GM19397 (cell line): ENCODE measurements around the gene PTPN9.
"Not testable (repeated sequence)": the region's sequence is repeated elsewhere in the genome, so short reads cannot be mapped to it uniquely, and the experiment has no call there.

ENCODE experiments used
- ATAC-seq: cut with Tn5 transposase; IDR thresholded peaks from one replicate; pipeline ENCODE4 v1.9.1; 2021; ENCODE audit warnings: mild to moderate bottlenecking, moderate library complexity; ENCODE audit not compliant: unreplicated experiment

The PTPN9 gene

DNA sequence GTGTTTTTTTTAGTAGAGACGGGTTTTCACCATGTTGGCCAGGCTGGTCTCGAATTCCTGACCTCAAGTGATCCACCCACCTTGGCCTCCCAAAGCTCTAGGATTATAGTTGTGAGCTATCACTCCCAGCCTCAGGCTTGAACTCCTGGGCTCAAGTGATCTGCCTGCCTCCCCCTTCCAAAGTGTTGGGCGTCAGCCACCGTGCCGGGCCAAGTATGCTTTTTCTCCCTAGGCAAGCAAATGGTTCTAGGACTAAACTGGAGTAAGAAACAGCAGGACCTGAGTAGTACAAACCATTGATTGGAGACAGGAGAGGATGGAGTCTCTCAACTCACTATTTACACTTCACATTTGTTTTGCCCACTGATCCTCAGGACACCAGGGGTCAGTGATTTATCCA is 4.6 kb upstream of the PTPN9 start:
- no peak for ATAC-seq

DNA sequence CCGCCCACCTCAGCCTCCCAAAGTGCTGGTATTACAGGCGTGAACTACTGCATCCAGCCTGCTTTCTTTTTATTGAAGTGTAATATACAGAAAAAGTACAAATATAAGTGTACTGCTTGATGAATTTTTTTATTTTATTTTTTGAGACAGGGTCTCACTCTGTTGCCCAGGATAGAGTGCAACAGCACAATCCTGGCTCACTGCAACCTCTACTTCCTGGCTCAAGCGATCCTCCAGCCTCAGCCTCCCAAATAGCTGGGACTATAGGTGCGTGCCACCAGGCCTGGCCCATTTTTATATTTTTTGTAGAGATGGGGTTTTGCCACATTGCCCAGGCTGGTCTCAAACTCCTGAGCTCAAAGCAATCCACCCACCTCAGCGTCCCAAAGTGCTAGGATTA is 3.8 kb upstream of the PTPN9 start:
- ATAC-seq = not testable (repeated sequence)

DNA sequence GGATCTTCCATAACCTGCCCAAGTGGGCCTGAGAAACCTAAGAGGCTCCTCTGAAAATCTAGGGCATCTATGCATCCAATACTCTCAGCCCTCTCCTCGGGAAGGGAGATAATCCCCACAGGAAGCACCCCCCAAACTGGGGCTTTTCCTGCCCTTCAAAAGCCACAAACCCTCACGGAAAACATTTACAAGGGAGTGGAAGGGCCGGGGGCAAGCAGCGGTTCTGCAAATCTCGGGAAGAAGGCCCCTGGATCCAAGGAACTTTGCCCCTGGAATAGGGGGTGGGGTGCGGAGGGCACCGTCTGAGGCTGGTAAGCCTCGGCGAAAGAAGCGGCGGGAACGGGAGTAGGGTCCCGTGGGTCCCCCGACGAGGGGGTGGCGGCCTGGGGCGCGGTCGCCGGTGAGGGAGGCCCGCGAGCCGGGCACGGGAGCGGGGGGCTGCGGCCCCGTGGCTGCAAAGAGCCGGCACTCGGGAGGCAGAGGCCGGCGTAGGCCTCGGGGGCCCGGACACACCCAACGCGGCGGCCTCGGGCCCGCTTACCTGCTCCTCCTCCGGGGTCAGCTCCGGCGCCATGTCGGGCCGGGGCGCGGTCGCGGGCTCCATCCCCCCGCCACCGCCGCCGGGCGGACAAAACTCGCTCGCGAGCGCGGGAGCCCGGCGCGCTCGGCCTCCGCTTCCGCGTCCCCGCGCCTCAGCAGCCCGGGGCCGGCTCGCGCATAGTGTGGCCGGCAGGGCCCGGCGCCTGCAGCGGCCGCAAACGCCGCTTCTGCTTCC is 755 bp downstream of the PTPN9 start:
- ATAC-seq = no peak

DNA sequence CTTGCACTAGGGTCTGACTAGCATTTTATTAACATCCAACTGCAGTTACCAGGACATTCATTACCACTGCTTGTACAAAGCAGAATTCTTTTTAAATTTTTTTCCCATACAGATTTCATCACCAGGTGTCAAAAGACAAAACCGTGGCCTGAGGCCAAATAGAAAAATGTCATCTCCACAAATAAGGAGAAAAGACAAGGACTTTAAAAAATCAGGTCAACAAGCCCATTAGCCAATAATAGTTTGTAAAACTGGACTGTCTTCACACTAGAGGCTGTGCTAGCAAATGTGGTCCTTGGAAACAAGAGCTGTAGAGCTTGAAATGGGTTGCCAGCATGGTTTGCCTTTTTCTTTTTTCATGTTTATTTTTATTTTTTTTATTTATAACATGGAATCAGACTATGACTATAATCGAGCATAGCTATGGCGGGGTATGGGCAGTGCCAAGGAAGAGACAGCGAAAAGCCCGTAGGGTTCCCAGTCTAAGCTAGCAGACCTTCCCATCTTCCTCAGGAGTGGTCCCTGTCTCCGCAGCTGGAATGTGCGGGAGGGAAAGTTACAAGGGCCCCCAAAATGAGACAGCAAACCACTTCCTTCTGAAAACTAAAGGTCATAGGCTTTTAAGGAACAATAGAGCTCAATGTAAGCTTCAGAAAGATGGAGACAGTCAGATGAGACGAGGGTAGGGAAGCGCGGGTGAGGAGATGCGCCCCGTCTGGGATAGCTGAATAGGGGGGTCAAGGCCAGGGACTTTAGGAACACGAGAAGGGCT is 1.5 kb downstream of the PTPN9 start:
- ATAC-seq = no peak

DNA sequence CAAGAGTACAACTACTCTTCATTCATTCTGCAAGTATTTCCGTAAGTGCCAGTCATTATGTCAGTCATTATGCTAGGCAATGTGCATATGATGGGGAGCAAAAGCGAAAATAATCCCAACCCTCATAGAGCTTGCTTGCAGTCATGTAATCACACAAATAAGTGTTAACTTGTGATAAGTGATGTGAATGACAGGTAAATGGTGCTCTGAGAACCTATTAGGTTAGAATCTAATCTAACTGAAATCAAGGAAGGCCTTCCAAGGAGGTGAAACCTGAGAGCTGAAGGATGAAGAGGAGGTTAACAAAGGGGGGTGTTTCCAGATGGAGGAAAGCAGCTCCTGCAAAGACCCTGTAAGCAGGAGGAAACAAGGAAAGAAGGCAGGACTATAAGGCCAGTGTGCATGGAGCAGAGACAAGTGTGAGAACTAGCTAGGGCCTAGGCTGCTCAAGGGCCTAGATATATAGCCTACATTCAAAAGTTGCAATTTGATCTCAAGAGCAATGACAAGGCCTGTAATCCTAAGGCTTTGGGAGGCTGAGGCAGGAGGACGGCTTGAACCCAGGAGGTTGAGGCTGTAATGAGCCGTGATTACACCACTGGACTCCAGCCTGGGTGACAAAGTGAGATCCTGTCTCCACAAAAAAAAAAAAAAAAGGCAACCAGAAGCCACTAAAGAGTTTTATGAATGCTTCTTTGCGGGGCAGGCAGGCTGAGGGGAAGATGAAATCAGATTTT is 5.3 kb downstream of the PTPN9 start:
- ATAC-seq = no peak

DNA sequence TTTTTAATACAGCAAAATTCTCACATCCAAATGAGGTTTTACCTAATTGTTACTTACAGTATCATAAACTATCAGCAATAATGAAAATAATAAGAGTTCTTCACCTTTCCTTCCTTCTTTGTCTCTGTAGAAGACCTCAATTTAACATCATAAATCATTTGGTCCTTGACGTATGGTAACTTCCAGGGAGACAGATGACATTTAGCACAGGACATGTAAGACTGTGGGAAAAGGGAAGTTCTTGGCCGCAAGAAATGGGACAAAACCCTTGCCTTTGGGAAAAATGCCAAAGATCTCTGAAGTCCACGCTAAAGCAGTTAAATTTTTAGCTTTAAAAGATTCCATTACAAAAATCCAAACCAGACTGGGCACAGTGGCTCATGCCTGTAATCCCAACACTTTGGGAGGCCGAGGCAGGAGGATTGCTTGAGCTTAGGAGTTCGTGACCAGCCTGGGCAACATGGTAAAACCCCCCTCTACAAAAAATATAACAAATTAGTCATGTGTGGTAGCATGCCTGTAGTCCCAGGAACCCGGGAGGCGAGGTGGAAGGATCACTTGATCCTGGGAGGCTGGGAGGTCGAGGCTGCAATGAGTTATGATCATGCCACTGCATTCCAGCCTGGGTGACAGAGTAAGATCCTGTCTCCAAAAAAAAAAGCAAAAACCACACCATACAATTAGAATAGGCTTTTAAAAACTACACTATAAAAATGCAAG is 8.8 kb downstream of the PTPN9 start:
- ATAC-seq = no peak

DNA sequence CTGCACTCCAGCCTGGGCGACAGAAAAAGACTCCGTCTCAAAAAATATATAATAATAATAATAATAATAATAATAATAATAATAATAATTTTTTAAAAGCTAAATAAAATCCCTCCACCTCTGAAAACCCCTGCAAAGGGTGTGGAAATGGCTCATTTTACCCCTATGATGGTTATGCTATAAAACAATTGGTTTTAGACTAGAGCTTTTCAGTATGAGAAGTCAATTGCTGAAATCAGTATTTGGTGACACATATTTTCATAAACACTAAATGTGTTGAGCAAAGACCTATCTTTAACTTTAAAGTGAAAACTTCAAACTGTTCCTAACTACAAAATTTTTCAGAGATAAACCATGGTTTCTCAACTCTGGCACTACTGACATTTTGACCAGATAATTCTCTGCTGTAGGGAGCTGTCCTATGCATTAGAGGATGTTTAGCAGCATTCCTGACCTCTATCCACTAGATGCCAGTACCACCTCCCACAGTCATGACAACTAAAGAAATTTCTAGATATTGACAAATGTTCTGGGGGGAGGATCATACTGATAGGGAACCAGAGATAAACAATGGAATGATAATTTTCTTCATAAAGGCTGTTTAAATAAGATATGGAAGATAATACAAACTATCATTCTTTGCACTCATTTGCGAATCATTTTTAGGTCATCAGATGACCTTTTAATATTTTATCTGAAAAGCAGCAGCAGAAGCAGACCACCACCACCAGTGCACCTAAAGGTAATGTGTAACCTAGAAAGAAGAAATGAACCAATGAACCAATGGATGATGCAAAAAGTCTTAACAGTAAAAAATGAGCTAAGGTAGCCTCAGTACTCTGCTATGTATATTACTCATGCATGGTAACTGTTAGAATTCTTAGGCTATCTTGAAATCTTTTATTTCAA is 13.8 kb downstream of the PTPN9 start:
- ATAC-seq = no peak

DNA sequence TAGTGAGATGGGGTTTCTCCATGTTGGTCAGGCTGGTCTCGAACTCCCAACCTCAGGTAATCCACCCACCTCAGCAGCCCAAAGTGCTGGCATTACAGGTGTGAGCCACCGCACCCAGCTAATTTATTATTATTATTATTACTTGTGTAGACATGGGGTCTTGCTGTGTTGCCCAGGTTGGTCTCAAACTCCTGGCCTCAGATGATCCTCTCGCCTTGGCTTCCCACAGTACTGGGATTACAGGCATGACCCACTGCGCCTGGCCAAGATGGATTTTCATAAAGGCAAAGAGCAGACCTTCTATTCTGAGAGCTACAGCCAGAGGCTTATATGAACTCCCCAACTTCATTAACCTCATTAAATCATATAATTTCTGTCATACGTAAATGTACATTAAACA is 17.2 kb downstream of the PTPN9 start:
- ATAC-seq = no peak

DNA sequence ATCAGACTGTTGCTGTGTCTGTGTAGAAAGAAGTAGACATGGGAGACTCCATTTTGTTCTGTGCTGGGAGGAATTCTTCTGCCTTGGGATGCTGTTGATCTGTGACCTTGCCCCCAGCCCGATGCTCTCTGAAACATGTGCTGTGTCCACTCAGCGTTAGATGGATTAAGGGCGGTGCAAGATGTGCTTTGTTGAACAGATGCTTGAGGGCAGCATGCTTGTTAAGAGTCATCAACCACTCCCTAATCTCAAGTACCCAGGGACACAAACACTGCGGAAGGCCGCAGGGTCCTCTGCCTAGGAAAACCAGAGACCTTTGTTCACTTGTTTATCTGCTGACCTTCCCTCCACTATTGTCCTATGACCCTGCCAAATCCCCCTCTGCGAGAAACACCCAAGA is 19.8 kb downstream of the PTPN9 start:
- ATAC-seq = not testable (repeated sequence)

DNA sequence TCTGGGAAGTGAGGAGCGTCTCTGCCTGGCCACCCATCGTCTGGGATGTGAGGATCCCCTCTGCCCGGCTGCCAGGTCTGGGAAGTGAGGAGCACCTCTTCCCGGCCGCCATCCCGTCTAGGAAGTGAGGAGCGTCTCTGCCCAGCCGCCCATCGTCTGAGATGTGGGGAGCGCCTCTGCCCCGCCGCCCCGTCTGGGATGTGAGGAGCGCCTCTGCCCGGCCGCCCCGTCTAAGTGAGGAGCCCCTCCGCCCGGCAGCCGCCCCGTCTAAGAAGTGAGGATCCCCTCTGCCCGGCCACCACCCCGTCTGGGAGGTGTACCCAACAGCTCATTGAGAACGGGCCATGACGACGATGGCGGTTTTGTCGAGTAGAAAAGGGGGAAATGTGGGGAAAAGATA is 20.2 kb downstream of the PTPN9 start:
- not testable (repeated sequence) for ATAC-seq

DNA sequence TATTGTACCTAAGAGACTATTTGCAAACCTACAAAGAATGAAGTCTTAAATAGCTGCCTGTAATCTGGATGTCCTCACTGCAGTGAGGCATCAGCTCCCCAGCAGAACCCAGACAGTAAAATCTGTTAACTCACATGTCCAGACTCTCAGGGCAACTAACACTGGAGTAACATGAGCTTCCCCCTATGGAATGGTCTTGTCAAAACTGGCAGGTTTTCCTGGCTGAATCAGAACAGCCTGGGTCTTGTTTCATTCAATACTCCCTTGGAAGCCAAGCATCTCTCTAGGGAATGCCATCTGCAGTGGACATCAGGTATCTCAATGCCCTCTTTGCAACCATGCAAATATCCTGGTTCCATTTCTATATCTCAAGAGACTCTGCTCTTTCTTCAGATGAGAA is 24.4 kb downstream of the PTPN9 start:
- no peak for ATAC-seq

DNA sequence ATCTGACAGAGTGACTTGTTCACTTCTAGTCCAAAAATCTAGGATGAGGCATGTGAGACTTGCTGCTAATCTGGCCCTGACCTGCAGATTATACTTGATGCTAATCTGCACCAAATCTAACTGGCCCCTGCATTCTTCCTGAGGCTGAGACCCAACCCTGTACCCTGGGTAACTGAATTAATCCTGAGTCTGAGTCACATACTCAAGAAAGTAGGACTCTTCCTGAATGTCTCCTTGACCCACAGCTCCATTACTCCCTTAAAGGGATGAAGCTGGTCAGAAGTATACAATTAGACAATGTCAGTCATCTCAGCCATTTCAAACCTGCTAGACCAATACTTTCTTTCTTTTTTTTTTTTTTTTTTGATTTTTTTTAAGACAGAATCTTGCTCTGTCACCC is 25.5 kb downstream of the PTPN9 start:
- ATAC-seq = no peak

DNA sequence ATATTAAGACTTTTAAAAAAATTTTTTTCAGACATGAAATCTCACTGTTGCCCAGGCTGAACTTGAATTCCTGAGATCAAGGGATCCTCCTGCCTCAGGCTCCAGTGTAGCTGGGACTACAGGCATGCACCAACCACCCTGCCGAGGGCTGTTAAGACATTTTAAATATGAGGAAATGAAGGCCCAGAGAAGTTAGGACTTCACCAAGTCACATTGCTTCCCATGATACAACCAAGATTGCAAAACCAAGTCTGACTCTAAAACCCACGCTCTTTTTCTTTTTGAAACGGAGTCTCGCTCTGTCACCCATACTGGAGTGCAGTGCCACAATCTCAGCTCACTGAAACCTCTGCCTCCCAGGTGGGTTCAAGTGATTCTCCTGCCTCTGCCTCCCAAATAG is 28.0 kb downstream of the PTPN9 start:
- no peak for ATAC-seq

DNA sequence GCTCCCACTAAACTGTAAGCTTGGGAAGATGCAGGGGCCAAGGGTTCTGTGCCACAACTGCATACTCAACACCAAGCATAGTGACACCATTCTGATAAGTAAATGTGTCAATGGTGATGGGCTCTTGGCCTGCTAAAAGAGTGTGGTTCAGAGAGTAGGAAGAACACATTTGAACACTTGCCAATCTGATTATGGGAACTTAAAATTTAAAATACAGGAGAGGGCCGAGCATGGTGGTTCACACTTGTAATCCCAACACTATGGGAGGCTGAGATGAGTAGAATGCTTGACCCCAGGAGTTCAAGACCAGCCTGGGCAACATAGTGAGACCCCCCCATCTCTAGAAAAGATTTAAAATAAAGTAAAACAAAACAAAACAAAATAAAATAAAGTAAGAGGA is 34.1 kb downstream of the PTPN9 start:
- ATAC-seq = no peak

DNA sequence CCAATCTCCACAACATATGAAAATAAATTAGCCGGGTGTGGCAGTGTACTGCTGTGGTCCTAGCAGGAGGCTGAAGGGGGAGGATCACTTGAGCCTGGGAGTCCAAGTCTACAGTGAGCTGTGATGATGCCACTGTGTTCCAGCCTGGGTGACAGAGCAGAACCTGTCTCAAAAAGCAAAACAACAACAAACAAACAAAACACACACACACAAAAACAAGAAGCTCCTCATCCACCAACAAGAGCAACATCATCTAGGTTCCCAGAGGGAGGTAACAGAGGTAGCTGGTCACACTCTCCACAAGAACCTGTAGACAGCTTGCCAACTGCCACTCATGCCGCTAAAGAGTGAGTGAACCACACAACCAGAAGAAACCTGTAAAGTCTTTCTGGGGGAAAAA is 34.8 kb downstream of the PTPN9 start:
- no peak for ATAC-seq

DNA sequence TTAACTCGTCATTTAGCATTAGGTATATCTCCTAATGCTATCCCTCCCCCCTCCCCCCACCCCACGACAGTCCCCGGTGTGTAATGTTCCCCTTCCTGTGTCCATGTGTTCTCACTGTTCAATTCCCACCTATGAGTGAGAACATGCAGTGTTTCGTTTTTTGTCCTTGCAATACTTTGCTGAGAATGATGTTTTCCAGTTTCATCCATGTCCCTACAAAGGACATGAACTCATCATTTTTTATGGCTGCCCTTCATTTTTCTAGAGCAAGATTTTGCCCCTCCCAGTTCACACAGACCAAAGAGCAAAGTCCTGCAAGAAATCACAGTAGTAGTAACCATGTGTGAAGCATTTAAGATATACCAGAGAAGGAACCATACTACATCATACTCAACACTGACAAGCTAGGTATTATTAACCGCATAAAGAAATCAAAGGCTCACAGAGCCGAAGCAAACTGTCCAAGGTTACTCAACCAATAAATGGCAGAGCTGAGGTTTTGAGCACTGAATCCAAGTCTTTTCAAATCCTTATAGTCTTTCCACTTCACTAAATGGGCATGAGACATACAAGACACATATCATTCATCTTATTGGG is 36.1 kb downstream of the PTPN9 start:
- ATAC-seq = not testable (repeated sequence)

DNA sequence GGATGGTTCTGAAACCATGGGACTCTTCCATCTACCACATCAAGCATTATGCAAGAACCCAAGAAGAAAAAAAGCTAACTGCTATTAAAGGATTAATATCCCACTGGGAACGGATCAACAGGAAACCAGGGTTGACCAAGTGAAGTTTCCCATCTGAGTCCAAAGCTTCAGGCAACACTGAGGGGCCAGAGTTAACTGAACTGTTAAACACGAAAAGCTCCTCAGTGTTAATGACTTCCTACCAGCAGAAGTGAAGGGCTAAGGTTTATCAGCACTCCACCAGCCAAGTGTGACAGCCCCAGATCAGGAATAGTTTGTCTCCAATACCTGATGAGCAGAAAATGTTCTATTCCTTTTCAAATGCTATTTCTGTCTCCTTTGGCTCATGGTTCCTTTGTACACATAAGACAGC is 36.7 kb downstream of the PTPN9 start:
- no peak for ATAC-seq

DNA sequence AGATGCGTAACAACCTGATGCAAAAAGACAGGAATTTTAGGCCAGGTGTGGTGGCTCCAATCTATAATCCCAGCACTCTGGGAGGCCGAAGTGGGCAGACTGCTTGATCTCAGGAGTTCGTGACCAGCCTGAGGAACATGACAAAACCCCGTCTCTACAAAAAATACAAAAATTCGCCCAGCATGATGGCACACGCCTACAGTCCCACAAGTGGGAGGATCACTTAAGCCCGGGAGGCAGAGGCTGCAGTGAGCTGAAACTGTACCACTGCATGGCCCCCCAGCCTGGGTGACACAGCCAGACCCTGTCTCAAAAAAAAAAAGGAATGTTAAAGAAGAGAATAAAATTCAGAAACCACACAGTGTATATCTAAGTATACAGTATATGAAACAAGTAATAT is 40.7 kb downstream of the PTPN9 start:
- no peak for ATAC-seq

DNA sequence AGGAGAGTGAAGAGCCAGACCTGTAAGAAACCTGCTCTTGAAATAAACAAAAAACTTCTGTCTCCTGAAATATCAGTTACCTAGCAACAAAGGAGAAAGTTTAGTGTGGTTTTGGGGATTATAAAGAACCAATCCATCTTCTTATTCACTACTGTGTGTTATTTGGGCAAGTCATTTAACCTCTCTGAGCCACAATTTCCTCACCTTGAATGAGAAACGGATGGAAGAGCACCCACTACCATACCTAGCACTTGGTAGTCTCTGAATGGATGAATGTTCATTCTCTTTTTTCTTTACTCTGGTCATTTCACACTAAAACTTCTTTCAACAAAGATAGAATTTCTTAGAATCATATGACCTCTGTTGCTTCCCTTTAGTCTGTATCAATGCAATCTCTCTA is 45.2 kb downstream of the PTPN9 start:
- ATAC-seq = no peak
